COLO829 (cell line): ENCODE results near the gene KCTD15.

Experiments
- DNase-seq: peaks from one replicate; pipeline ENCODE4 v3.0.0; 2012; ENCODE audit warnings: low spot score

KCTD15 gene

DNA sequence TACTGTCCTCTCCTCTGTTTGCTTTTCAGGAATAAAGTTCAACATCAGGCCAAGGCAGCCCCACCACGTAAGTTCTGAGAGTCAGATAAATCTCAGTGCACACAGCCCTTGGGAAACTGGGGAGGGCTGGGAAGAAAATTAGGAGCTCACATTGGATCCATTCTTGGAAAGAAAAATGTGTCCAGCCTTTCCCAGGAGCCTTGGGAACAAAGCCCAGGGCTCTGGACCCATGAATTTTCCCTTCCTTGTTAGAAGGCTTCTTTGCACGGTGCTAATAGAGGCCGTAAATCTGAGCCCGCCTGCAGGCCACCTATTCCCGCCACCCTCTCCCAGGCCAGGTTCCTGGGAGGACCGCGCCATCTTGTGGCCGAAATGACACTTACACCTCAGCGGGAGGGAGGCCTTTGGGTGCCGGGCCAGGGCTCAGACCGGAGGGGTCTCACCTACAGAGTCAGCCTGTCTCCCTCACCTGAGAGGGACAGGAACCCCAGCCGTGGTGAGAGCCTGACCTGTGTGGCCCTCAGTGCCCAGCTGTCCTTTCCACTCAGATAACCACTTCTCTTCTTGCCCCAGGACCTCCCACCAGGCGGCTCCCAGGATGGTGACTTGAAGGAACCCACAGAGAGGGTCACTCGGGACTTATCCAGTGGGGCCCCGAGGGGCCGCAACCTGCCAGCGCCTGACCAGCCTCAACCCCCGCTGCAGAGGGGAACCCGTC lies 25.1 kb upstream of the KCTD15 start:
- peak; percentile 51 for DNase-seq

GRCh38 chr19:33772102-33772857 lies 24.4 kb upstream of the KCTD15 start:
- no peak for DNase-seq

- DNase-seq: no peak
These were observed 23.9 kb upstream of the KCTD15 start for GRCh38 chr19:33772858-33773180.

- DNase-seq: no peak
These were observed 22.7 kb upstream of the KCTD15 start for GRCh38 chr19:33773704-33774624.

GRCh38 chr19:33774751-33775150 lies 21.9 kb upstream of the KCTD15 start:
- DNase-seq: no peak

DNA sequence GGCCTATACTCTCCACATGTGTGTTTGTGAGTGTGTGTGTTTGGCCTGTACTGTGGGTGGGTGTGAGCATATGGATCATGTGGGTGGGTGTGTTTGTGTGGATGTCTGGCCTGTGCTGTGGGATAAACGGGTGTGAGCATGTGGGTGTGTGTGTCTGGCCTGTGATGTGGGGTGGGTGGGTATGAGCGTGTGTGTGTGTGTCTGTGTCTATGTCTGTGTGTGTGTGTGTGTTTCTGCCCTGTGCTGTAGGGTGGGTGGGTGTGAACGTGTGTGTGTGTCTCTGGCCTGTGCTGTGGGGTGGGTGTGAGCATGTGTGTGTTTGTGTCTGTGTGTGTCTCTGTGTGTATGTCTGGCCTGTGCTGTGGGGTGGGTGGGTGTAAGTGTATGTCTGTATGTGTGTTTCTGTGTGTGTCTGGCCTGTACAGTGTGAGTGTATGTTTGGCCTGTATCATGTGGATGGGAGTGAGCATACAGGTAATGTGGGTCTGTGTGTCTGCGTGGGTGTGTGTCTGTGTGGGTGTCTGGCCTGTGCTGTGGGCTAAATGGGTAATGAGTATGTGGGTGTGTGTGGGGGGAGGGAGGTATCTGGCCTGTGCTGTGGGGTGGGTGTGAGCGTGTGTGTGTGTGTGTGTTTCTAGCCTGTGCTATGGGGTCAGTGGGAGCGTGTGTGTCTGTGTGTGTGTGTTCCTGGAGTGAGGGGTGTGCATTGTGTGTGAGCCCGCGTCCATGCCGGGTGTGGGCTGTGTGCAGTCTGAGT lies 20.8 kb upstream of the KCTD15 start:
- DNase-seq: no peak

DNA sequence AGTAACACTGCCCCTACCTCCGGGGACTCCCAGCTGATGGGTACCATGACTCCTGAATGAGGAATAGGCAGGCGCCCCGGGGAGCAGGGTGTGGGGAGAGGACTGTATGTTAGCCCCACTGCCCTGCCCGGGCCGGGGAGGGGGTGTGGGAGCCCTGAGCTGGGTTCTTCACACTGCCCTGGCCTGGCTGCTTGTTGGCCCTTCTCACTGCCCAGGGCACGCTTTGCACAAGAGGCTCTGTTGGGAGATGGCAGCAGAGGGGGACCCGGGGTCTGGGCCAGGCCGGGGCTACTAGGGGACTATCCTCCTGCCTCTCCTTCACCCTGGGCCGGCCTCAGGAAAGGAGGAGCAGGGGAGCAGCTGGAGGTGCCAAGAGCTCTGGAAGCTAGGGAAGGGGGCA lies 19.3 kb upstream of the KCTD15 start:
- DNase-seq: no peak

DNA sequence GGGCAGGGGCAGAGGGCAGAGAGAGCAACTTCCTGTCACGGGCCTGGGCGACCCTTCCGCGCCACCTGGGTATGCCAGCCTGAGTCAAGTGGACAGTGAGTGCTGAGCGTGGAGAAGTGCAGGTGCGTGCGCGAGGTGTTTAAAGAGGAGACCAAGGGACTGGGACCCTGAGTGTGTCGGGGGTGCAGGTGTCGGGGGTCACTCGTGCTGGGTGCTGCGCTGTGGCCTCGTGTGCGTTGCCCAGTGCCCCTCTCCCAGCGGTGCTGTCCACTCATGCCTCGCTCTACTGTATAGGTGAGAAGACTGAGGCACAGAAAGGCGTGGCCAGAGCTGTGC lies 18.9 kb upstream of the KCTD15 start:
- DNase-seq: no peak

DNA sequence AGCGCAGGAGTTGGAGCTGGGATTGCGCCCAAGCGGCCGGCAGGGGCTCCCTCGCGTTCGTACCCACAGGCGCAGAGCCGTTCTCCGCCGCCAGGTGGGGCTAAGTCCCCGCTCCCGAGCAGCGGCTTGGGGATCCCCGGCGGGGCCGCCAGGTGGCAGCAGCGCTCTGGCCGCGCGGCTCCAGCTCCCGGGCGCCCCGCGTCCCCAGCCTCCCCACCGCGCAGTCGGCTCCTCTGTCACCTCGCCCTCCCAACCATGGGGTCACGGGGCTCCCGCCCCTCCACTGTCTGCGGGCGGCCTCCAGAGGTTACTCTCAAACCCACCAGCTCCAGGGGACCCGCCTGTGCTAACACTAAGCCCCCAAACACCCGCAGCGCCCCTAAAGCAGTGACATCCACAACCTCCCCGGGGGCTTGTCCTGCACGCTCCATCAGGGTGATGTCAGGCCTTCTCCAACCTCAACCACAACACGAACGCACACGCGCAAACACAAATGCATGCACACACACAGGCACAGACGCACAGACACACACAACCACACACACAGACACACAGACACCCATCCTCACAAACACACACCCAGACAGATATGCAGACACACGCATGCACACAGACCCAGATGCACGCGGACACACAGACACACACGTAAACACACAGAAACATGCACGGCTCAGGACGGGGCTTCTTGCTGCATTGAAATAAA lies 18.4 kb upstream of the KCTD15 start:
- DNase-seq: peak; percentile 89

DNA sequence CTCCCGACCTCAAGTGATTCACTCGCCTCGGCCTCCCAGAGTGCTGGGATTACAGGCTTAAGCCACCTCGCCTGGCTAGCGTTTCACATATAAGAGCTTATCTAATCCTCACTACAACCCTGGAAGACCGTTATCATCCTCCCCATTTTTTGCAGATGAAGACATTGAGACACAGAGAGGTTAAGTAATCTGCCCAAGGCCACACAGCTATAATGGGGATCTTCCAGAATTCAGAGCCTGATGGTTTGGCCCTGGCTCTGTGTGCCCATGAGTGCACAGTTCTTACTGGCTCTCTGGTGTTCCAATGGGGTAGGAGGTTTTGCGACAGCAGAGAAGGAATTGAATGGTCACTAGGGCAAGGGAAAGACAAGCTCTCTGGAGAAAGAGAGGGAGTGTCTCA lies 16.8 kb upstream of the KCTD15 start:
- no peak for DNase-seq

- DNase-seq: no peak
These were observed 16.4 kb upstream of the KCTD15 start for GRCh38 chr19:33780251-33780650.

DNA sequence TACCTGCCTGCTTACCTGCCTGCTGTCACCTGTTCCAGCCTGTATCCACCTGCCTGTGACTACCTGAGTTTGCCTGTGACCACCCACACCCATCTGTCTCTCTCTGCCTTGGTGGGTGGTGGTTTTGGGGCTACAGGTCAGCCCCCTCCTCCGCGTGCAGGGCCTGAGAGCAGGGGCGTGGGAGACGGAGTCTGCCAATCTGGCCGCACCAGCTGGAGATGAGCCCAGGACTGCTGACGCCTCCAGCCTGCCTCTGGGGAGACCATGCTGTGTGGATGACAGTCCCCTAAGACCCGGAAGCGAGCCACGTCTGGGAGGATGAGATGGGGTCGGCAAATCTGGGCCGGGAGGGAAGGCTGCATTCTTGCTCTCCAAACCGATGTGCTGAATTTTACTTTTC lies 15.9 kb upstream of the KCTD15 start:
- no peak for DNase-seq

GRCh38 chr19:33781415-33781935 lies 15.2 kb upstream of the KCTD15 start:
- no peak for DNase-seq

DNA sequence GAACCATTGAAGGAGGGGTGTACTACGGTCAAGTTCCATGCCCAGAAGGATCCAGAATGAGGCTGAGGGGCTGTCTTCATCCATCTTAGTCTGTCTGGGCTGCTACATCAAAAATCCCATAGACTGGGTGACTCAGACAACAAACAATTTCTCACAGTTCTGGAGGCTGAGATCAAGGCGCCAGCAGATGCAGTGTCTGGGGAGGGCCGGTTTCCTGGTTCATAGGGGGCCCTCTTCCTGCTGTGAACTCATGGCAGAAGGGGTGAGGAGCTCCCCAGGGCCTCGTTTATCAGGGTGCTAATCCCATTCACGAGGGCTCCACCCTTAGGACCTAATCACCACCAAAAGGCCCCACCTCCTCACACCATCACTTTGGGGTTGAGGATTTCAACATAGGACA lies 14.7 kb upstream of the KCTD15 start:
- no peak for DNase-seq

- no peak for DNase-seq
These were observed 12.2 kb upstream of the KCTD15 start for GRCh38 chr19:33784432-33784831.

- DNase-seq: no peak
These were observed 10.9 kb upstream of the KCTD15 start for GRCh38 chr19:33785795-33786194.

- no peak for DNase-seq
These were observed 8.0 kb upstream of the KCTD15 start for GRCh38 chr19:33788676-33789075.

DNA sequence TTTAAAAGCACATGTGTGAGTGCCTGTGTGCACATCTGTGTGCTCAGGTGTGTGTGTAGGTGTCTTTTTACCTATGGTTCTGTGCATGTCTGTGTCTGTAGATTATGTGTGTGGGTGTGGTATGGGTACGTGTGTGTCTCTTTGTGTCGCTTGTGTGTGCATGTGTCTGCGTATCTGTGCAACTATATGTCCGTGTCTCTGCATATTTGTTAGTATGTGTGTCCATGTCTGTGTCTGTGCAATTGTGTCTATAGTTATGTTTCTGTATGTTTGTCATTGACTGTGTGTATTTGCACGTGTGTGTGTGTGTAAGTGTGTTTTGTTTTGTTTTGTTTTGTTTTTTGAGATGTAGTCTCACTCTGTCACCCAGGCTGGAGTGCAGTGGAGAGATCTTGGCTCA lies 7.3 kb upstream of the KCTD15 start:
- no peak for DNase-seq

DNA sequence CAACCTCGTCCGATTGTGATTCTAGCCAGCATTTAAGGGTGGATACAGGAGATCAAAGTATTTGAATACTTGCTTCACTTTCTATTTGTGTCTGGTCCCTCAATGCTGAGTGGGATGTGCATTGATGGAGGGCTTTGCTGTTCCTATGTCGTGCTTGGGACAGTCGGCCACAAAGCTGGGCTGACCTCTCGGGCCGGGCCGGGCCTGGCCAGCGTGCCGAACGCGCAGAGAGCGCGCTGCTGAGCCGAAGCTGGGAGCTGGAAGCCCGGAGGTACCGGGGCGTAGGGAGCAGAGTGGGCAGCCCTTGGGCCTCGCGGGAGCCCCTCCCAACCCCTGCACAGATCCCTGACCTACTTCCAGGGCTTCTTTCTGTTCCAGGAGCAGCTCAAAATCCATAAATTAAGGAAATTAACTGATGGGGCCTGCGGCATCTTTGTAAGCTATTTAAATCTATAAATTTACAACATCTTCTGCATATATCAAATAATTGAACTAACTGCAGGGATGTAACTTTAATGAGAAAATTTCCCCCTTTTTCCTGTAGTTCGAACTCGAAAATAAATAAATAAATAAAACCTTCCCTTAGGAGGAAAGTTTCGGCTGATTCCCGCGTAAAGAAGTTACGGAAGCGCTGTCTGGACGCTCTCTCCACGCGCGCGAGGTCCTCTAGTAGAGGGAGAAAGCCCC lies 1.8 kb upstream of the KCTD15 start:
- DNase-seq: no peak

GRCh38 chr19:33795370-33796163 lies 1.1 kb upstream of the KCTD15 start:
- DNase-seq: peak; percentile 79
